ENCODE results near the gene CYB5R2.

GRCh38 chr11:7690648-7691047, 17.3 kb upstream of the CYB5R2 start:
- TF ChIP-seq CTCF (IDR thresholded peaks at IDR 0.05 in 4 of 5, conservative IDR thresholded peaks at IDR 0.05 in 1 of 5) (no peak), POLR2A (IDR thresholded peaks at IDR 0.05) (no peak)
